ENCODE data around the gene SHB.

Gene SHB

DNA sequence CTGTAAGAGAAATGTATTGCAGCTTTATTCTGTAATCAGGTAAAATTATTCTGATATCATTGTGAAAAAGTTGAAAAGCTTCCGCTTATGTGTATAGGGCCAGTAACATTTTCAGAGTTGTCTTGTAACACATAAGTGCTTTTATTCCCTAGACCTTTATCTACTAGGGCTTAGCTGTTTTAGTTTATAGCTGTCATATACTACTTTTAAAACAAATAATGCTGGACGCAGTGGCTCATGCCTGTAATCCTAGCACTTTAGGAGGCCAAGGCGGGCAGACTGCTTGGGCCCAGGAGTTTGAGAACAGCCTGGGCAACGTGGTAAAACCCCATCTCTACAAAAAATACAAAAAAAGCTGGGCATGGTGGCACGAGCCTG, 198.2 kb downstream of the SHB start:
- H3K4me3 ChIP-seq (ENCODE audit: low read depth, low read length), result no peak overlapping the region
- in situ Hi-C loops (cut with HindIII; ENCODE audit: low sequenced_read_pairs), result no loop called here

DNA sequence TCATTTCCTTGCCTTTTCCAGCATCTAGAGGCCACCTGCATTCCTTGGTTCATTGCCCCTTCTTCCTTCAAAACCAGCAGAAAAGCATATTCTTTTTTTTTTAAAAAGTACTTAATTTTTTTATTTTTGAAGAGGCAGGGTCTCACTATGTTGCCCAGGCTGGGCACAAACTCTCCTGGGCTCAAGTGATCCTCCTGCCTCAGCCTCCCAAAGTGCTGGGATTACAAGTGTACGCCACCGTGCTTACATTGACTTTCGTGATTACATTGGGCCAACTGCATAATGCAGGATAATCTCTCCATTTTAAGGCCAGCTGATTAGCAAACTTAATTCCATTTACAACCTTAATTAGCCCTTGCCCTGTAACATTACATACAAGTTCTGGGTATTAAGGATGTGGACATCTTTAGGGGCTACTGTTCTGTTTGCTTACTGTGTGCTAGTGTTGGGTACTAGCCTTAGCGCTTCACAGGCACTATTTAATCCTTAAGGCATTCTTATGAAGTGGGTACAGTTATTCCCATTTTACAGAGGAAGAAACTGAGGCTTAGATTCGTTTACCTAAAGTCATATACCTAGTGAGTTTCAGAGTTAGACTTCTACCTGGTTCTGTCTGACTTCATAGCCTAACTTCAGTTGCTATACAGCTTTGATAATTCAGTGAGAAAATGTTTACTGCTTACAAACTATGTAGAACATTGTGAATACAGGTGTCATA, 198.8 kb downstream of the SHB start:
- no peak overlapping the region for H3K4me3 ChIP-seq (ENCODE audit: low read depth, low read length)
- no peak for DNase-seq (ENCODE audit: low read depth)
- in situ Hi-C loops (cut with HindIII; ENCODE audit: low sequenced_read_pairs), result no loop called here
- TF ChIP-seq, protein P1, sequence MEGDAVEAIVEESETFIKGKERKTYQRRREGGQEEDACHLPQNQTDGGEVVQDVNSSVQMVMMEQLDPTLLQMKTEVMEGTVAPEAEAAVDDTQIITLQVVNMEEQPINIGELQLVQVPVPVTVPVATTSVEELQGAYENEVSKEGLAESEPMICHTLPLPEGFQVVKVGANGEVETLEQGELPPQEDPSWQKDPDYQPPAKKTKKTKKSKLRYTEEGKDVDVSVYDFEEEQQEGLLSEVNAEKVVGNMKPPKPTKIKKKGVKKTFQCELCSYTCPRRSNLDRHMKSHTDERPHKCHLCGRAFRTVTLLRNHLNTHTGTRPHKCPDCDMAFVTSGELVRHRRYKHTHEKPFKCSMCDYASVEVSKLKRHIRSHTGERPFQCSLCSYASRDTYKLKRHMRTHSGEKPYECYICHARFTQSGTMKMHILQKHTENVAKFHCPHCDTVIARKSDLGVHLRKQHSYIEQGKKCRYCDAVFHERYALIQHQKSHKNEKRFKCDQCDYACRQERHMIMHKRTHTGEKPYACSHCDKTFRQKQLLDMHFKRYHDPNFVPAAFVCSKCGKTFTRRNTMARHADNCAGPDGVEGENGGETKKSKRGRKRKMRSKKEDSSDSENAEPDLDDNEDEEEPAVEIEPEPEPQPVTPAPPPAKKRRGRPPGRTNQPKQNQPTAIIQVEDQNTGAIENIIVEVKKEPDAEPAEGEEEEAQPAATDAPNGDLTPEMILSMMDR (IDR thresholded peaks at IDR 0.05; ENCODE audit: low read depth, low read length, missing control alignments), result no peak

More for the DNA sequence above, 198.2 kb downstream of the SHB start:
- TF ChIP-seq, protein P1 (IDR thresholded peaks at IDR 0.05; ENCODE audit: low read depth, low read length, missing control alignments), result no peak
- DNase-seq (ENCODE audit: low read depth), result no peak
